ENCODE results near the gene AUTS2. TPM values are rescaled to one million over a fixed set of nuclear protein-coding genes. Genes with fewer than 3 reads are reported as not detected.

AUTS2 gene
- total and polyA plus RNA-seq, 10 donors: 6.1 to 54.8 (median 29.1) TPM

DNA sequence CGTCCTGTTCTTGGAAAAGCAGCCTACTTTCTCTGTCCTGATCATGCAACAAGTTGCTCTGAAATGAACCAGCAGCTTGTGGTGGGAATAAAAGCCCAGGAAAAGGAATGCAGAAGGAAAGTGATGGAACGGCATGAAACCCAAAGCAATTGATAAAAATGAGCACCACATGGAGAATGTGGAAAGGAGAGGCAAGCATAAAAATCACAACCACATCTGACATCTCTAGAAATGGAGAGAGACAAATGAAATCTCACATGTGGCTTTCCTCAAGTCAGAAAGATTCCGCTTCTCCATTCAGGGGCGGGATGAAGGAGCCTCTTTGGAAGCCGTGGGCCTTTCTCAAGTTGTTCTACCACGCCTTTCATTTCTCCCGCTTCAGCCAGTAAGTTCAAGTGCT, 902.0 kb downstream of the AUTS2 start:
- 87 to 96% (median 89%) methylated on average over 7 of the region's 7 CpGs for WGBS, 5 donors
- Histone ChIP-seq H3K27me3 (replicated peaks in 1 of 7) (no peaks in the 10 kb centered on the region), H3K4me1 (no peaks in the 10 kb centered on the region), H3K27ac (no peak overlapping the region), H3K9me3 (no peaks in the 10 kb centered on the region), H3K4me3 (no peak overlapping the region), H3K36me3 (no peaks in the 10 kb centered on the region)
- intact Hi-C loops (cut with DNase I; ENCODE audit: low total_unique reads): no loop called here
- DNase-seq: no peak
- TF ChIP-seq POLR2AphosphoS5 (IDR thresholded peaks at IDR 0.05): no peak
- TF ChIP-seq, protein P1, sequence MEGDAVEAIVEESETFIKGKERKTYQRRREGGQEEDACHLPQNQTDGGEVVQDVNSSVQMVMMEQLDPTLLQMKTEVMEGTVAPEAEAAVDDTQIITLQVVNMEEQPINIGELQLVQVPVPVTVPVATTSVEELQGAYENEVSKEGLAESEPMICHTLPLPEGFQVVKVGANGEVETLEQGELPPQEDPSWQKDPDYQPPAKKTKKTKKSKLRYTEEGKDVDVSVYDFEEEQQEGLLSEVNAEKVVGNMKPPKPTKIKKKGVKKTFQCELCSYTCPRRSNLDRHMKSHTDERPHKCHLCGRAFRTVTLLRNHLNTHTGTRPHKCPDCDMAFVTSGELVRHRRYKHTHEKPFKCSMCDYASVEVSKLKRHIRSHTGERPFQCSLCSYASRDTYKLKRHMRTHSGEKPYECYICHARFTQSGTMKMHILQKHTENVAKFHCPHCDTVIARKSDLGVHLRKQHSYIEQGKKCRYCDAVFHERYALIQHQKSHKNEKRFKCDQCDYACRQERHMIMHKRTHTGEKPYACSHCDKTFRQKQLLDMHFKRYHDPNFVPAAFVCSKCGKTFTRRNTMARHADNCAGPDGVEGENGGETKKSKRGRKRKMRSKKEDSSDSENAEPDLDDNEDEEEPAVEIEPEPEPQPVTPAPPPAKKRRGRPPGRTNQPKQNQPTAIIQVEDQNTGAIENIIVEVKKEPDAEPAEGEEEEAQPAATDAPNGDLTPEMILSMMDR (IDR thresholded peaks at IDR 0.05 in 8 of 11, conservative IDR thresholded peaks at IDR 0.05 in 3 of 11): no peak
- TF ChIP-seq POLR2A (IDR thresholded peaks at IDR 0.05): no peak

DNA sequence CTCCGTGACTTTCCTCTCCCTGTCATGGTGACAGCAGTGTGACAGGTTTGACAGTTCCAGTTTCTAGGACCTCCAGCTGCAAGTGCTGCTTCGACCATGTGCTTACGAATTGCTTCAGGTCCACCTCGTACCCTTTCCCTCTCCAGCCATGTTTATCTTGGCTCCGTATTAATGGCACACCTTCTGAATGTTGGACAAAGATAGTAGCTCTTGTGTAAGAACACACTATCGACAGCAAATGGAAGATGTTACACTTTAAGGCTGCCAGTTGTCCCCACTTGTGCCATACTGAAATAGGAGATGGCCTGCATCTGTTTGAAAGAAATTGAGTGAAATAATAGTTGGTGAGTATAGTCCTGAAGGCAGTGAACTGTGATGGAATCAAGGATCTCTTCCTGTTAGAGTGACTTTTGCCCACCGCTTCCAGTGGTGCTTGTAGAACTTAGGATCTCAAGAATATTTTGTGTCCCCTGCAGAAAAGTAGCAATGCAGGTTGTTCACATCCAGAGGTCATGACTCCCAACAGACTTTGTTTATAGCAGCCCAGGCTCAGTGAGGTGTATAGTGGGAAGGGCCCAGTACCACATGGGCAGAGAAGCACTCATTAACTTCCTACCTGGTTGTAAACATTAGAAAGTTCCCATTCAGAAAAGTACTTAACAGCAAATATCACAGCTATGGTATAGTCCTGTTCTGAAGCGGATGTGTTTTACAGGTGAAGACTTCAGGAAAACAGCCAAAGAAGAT, 904.0 kb downstream of the AUTS2 start:
- no peaks in the 10 kb centered on the region for H3K4me1 ChIP-seq
- H3K9me3 ChIP-seq: no peaks in the 10 kb centered on the region
- no peaks in the 10 kb centered on the region for H3K27me3 ChIP-seq (replicated peaks in 1 of 7)
- H3K36me3 ChIP-seq: no peaks in the 10 kb centered on the region
- WGBS, 5 donors: 87 to 97% (median 93%) methylated on average over 8 of the region's 8 CpGs
- no peak overlapping the region for H3K27ac ChIP-seq
- H3K4me3 ChIP-seq: no peak overlapping the region
- DNase-seq: no peak
- intact Hi-C loops (cut with DNase I; ENCODE audit: low total_unique reads): no loop called here
- TF ChIP-seq, protein P1 (IDR thresholded peaks at IDR 0.05 in 8 of 11, conservative IDR thresholded peaks at IDR 0.05 in 3 of 11): no peak
- TF ChIP-seq POLR2A (IDR thresholded peaks at IDR 0.05): no peak
- no peak for TF ChIP-seq POLR2AphosphoS5 (IDR thresholded peaks at IDR 0.05)

DNA sequence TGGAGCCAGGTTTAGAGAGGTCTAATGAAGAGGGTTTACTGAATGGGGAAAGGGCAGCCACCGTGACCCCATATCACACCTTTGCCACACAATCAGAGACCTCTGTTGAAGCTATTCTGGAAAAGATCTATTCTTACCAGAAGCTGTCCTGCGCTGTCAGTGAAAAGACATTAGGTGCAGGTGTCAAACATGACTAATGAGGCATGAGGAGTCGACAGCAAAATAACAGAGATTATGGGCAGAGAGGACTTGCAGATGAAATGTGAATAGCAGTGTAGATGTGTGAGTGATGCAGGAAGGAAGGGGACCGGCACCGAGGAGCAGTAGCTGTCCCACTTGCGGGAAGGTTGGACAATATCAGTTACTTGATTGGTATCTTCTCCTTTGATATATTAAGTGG, 906.0 kb downstream of the AUTS2 start:
- Histone ChIP-seq H3K36me3 (no peaks in the 10 kb centered on the region), H3K27ac (no peak overlapping the region), H3K4me3 (no peak overlapping the region), H3K9me3 (no peaks in the 10 kb centered on the region), H3K4me1 (no peaks in the 10 kb centered on the region), H3K27me3 (replicated peaks in 1 of 7) (no peaks in the 10 kb centered on the region)
- 84 to 92% (median 87%) methylated on average over 6 of the region's 6 CpGs for WGBS, 5 donors
- no peak for DNase-seq
- intact Hi-C loops (cut with DNase I; ENCODE audit: low total_unique reads): no loop called here
- TF ChIP-seq POLR2AphosphoS5 (IDR thresholded peaks at IDR 0.05): no peak
- no peak for TF ChIP-seq POLR2A (IDR thresholded peaks at IDR 0.05)
- TF ChIP-seq, protein P1 (IDR thresholded peaks at IDR 0.05 in 8 of 11, conservative IDR thresholded peaks at IDR 0.05 in 3 of 11): no peak

DNA sequence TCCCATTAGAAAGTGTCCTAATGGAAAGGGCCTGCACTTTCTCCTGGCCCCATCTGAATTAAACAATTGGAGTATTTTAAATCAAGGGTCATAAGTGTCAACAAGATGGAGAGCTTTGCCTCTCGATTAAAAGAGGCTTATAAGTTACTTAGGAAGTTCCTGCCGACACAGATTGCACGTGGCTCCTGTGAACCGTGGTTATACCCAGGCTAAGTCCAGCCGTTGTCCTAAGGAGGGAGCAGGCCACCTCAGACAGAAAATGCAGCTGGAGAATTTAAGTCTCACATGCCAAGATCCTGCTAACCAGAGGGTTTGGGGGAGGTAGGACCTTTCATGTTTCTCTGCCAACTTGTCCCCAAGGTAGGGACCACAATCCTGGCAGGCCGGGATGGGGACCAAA, 907.2 kb downstream of the AUTS2 start:
- no peak overlapping the region for H3K27ac ChIP-seq
- no peaks in the 10 kb centered on the region for H3K27me3 ChIP-seq (replicated peaks in 1 of 7)
- no peaks in the 10 kb centered on the region for H3K9me3 ChIP-seq
- WGBS, 5 donors: 64 to 85% (median 84%) methylated on average over 6 of the region's 6 CpGs
- H3K4me3 ChIP-seq: no peak overlapping the region
- TF ChIP-seq, protein P1 (IDR thresholded peaks at IDR 0.05 in 8 of 11, conservative IDR thresholded peaks at IDR 0.05 in 3 of 11): no peak
- no peak for DNase-seq
- intact Hi-C loops (cut with DNase I; ENCODE audit: low total_unique reads): no loop called here
- H3K4me1 ChIP-seq: no peaks in the 10 kb centered on the region
- no peaks in the 10 kb centered on the region for H3K36me3 ChIP-seq

Measured in spleen (tissue), 11 donors.